ENCODE results near the gene LHX6. TPM values are rescaled to one million over a fixed set of nuclear protein-coding genes. Genes with fewer than 3 reads are reported as not detected.
A peak's percentile ranks its signal among the peaks of the same experiment; 100 is the strongest.

LHX6 gene
- total and polyA plus RNA-seq, 2 of the 13 experiments (the other 11 are each of a cell fraction or from before 2014, with no cell fraction given), result 1.1 to 1.3 TPM

GRCh38 chr9:122159026-122159924 is 69.5 kb downstream of the LHX6 start, which contains the start of the genes MORN5 and NDUFA8 (continued):
- TF ChIP-seq KDM5B (CRISPR knock-in tag; IDR thresholded peaks at IDR 0.05; ENCODE audit: borderline replicate concordance) (peak; percentile 91), ZMAT3 (CRISPR knock-in tag; conservative IDR thresholded peaks at IDR 0.05) (peak; percentile 43; the same call in 1 of the 2 replicates), ZNF414 (CRISPR knock-in tag; IDR thresholded peaks at IDR 0.05) (no peak), ZNF329 (CRISPR knock-in tag; IDR thresholded peaks at IDR 0.05; ENCODE audit: low read depth) (0 out of 2 replicates have a peak, but pooled peaks have one; percentile 51), NFYC (CRISPR knock-in tag; IDR thresholded peaks at IDR 0.05) (peak; percentile 67), MATR3 (CRISPR knock-in tag; IDR thresholded peaks at IDR 0.05) (no peak), ZBED4 (CRISPR knock-in tag; IDR thresholded peaks at IDR 0.05; ENCODE audit: borderline replicate concordance) (no peak), ZNF570 (CRISPR knock-in tag; IDR thresholded peaks at IDR 0.05; ENCODE audit: borderline replicate concordance) (no peak), ZNF709 (CRISPR knock-in tag; IDR thresholded peaks at IDR 0.05) (peak; percentile 53; the same call in 1 of the 2 replicates), SOX6 (IDR thresholded peaks at IDR 0.05) (no peak), SOX6 (CRISPR knock-in tag; IDR thresholded peaks at IDR 0.05) (0 out of 2 replicates have a peak, but pooled peaks have one; percentile 8), TFE3 (CRISPR knock-in tag; IDR thresholded peaks at IDR 0.05) (no peak), KDM5A (IDR thresholded peaks at IDR 0.05; ENCODE audit: borderline replicate concordance, low read length) (0 out of 2 replicates have a peak, but pooled peaks have one; percentile 24), ATF2 (CRISPR knock-in tag; IDR thresholded peaks at IDR 0.05) (no peak), ZNF230 (CRISPR knock-in tag; IDR thresholded peaks at IDR 0.05) (0 out of 2 replicates have a peak, but pooled peaks have one; percentile 66), ZNF530 (CRISPR knock-in tag; IDR thresholded peaks at IDR 0.05; ENCODE audit: low read depth) (no peak), HOXD1 (CRISPR knock-in tag; IDR thresholded peaks at IDR 0.05) (no peak), ZNF614 (CRISPR knock-in tag; IDR thresholded peaks at IDR 0.05; ENCODE audit: borderline replicate concordance) (peak; percentile 17; the same call in 1 of the 2 replicates), KDM1A (CRISPR knock-in tag; IDR thresholded peaks at IDR 0.05) (no peak), SOX13 (IDR thresholded peaks at IDR 0.05) (no peak), SOX13 (CRISPR knock-in tag; conservative IDR thresholded peaks at IDR 0.05 in 1 of 2, IDR thresholded peaks at IDR 0.05 in 1 of 2) (0 out of 4 replicates have a peak, but pooled peaks of 1 of the 2 experiments have one; percentile 12), MIER3 (CRISPR knock-in tag; IDR thresholded peaks at IDR 0.05; ENCODE audit: borderline replicate concordance) (no peak; the same call in 1 of the 2 replicates)

Measured in HepG2 (cell line).